Body of pancreas (tissue), 4 donors: Measurements from ENCODE around the gene RASGRF1. TPM values are rescaled to one million over a fixed set of nuclear protein-coding genes. Genes with fewer than 3 reads are reported as not detected.

ENCODE experiments used
- ATAC-seq: fragments of 150-250 bp; one replicate; pipeline ENCODE4 v1.9.1; 2016
- DNase-seq, 4 donors: peaks; one replicate each; pipeline ENCODE4 v3.0.0-alpha.2; 2019
- H3K27ac ChIP-seq, 4 donors: fragments of 200-600 bp; sonication (generic); 1 replicate in 3 of 4; 2 replicates in 1 of 4; pipeline versions ENCODE4 v1.5.1 to v1.6.1; 2016 to 2019; ENCODE audit warnings: mild to moderate bottlenecking in 1 of 4, mixed read lengths in 1 of 4, moderate library complexity in 1 of 4
- H3K27me3 ChIP-seq, 2 donors: fragments of 200-600 bp; sonication (generic); one replicate each; pipeline ENCODE4 v1.6.0; 2016; ENCODE audit warnings: mild to moderate bottlenecking in 1 of 2
- H3K36me3 ChIP-seq, 2 donors: fragments of 200-600 bp; sonication (generic); replicated peaks in 1 of 2; 2 replicates each; pipeline ENCODE4 v1.5.1; 2016; ENCODE audit warnings: low read depth in 2 of 2; ENCODE audit not compliant: insufficient read depth in 1 of 2
- H3K4me1 ChIP-seq: fragments of 200-600 bp; sonication (generic); one replicate; pipeline ENCODE4 v1.6.0; 2016
- H3K4me3 ChIP-seq, 2 donors: fragments of 200-600 bp; sonication (generic); 1 replicate in 1 of 2; 2 replicates in 1 of 2; pipeline ENCODE4 v1.5.1; 2016 to 2019
- H3K9me3 ChIP-seq, 3 donors: fragments of 200-600 bp; sonication (generic); 1 replicate in 2 of 3; 2 replicates in 1 of 3; pipeline ENCODE4 v1.5.1; 2016
- CTCF ChIP-seq, 7 experiments: fragments of 450-650 bp in 4 of 7; fragments of 200-600 bp in 3 of 7; sonication (generic) in 3 of 7; IDR thresholded peaks; one replicate each; pipeline ENCODE4 v1.5.1; 2016 to 2019; ENCODE audit warnings: antibody characterized with exemption in 7 of 7
- POLR2A ChIP-seq, 3 donors: fragments of 450-650 bp; IDR thresholded peaks; one replicate each; pipeline ENCODE4 v1.6.1; 2016; ENCODE audit warnings: antibody characterized with exemption in 3 of 3, mild to moderate bottlenecking in 2 of 3
- WGBS, 2 donors: methylation state at CpG; one replicate each; pipeline ENCODE4 v1.1.5; 2017; 5-methylcytosine and 5-hydroxymethylcytosine counted together
- intact Hi-C: fragments of 100-400 bp; cut with DNase I; formaldehyde crosslinking; loops from one replicate; pipeline ENCODE4 v1.15.1; 2023
- total RNA-seq, 2 donors: library from RNA; depleted of rRNA; stranded (reverse); fragments of >200 nt; gene quantifications; one replicate each; pipeline ENCODE4 v1.1.0, GENCODE V29; 2016

Gene RASGRF1
- total RNA-seq, 2 donors from 2014 or later = 1.0 to 3.6 TPM

GRCh38 chr15:78989701-78990240 is 100.8 kb downstream of the RASGRF1 start:
- DNase-seq (no peak), ATAC-seq (no peak)
- WGBS, 2 donors = 77 to 94% methylated on average over 8 to 9 of the region's 9 CpGs
- intact Hi-C loops = no loop called here
- H3K27me3 ChIP-seq = no peaks in the 10 kb centered on the region
- H3K9me3 ChIP-seq = no peaks in the 10 kb centered on the region
- H3K36me3 ChIP-seq = no peaks in the 10 kb centered on the region
- TF ChIP-seq POLR2A (IDR thresholded peaks at IDR 0.05) (no peak), CTCF (IDR thresholded peaks at IDR 0.05) (no peak)
- no peak overlapping the region for H3K4me3 ChIP-seq
- peak overlapping the region in 3 of 4 donors; percentile 13 to 81 (median 79) for H3K27ac ChIP-seq
- peaks cover 11% of the 10 kb centered on the region for H3K4me1 ChIP-seq

GRCh38 chr15:78988361-78988911 is 102.1 kb downstream of the RASGRF1 start:
- DNase-seq (peak; percentile 53 to 89 (median 75)), ATAC-seq (peak; percentile 89)
- no peaks in the 10 kb centered on the region for H3K27me3 ChIP-seq
- peak overlapping the region; percentile 26 to 81 (median 65) for H3K27ac ChIP-seq
- H3K4me3 ChIP-seq = no peak overlapping the region
- no peaks in the 10 kb centered on the region for H3K9me3 ChIP-seq
- intact Hi-C loops = no loop called here
- peak in 1 of 3 donors; percentile 40 for TF ChIP-seq POLR2A (IDR thresholded peaks at IDR 0.05)
- TF ChIP-seq CTCF (IDR thresholded peaks at IDR 0.05) = no peak
- 36 to 40% methylated on average over 6 to 7 of the region's 7 CpGs for WGBS, 2 donors
- H3K36me3 ChIP-seq = no peaks in the 10 kb centered on the region
- H3K4me1 ChIP-seq = peaks cover 11% of the 10 kb centered on the region

GRCh38 chr15:78987556-78988360 is 102.8 kb downstream of the RASGRF1 start:
- TF ChIP-seq POLR2A (IDR thresholded peaks at IDR 0.05) (no peak), CTCF (IDR thresholded peaks at IDR 0.05) (no peak)
- Histone ChIP-seq H3K9me3 (no peaks in the 10 kb centered on the region), H3K27me3 (no peaks in the 10 kb centered on the region), H3K4me1 (peaks cover 11% of the 10 kb centered on the region), H3K4me3 (no peak overlapping the region), H3K27ac (peak overlapping the region; percentile 26 to 81 (median 64)), H3K36me3 (no peaks in the 10 kb centered on the region)
- DNase-seq (no peak), ATAC-seq (no peak)
- intact Hi-C loops = no loop called here
- WGBS, 2 donors = 66 to 68% methylated on average over 10 of the region's 10 CpGs

GRCh38 chr15:78985859-78986475 is 104.6 kb downstream of the RASGRF1 start:
- no peaks in the 10 kb centered on the region for H3K36me3 ChIP-seq
- intact Hi-C loops = no loop called here
- H3K4me1 ChIP-seq = peaks cover 11% of the 10 kb centered on the region
- TF ChIP-seq POLR2A (IDR thresholded peaks at IDR 0.05) = no peak
- no peak for TF ChIP-seq CTCF (IDR thresholded peaks at IDR 0.05)
- ATAC-seq (no peak), DNase-seq (no peak)
- no peak overlapping the region for H3K27ac ChIP-seq
- no peak overlapping the region for H3K4me3 ChIP-seq
- H3K27me3 ChIP-seq = no peaks in the 10 kb centered on the region
- no peaks in the 10 kb centered on the region for H3K9me3 ChIP-seq
- 56 to 76% methylated on average over 6 of the region's 6 CpGs for WGBS, 2 donors
